ENCODE results near the gene NR4A1. TPM values are rescaled to one million over a fixed set of nuclear protein-coding genes. Genes with fewer than 3 reads are reported as not detected.

NR4A1 gene
- total RNA-seq, 4 donors from 2014 or later = 390 to 1,252 (median 718) TPM

- TF ChIP-seq CTCF (IDR thresholded peaks at IDR 0.05) (no peak), EP300 (IDR thresholded peaks at IDR 0.05) (no peak), POLR2A (IDR thresholded peaks at IDR 0.05) (no peak)
- Histone ChIP-seq H3K4me3 (peak overlapping the region in 2 of 4 donors; percentile 39 to 44), H3K27me3 (no peaks in the 10 kb centered on the region), H3K4me1 (peaks cover 0 to 38% (median 18%) of the 10 kb centered on the region in 4 donors), H3K9me3 (no peaks in the 10 kb centered on the region), H3K36me3 (no peaks in the 10 kb centered on the region), H3K27ac (peak overlapping the region; percentile 58 to 89 (median 84))
- WGBS, 2 donors = 72 to 76% methylated on average over 15 of the region's 15 CpGs
- no peak for DNase-seq (ENCODE audit: low spot score in 2 of 2)
Observed at GRCh38 chr12:52024845-52025230, 26.4 kb upstream of the NR4A1 start.

GRCh38 chr12:52026263-52026662 lies 25.0 kb upstream of the NR4A1 start:
- Histone ChIP-seq H3K4me1 (peaks cover 0 to 34% (median 18%) of the 10 kb centered on the region in 4 donors), H3K9me3 (no peaks in the 10 kb centered on the region), H3K27ac (peak overlapping the region in 3 of 4 donors; percentile 58 to 88 (median 79)), H3K4me3 (no peak overlapping the region), H3K27me3 (no peaks in the 10 kb centered on the region), H3K36me3 (no peaks in the 10 kb centered on the region)
- TF ChIP-seq POLR2A (IDR thresholded peaks at IDR 0.05) (no peak), CTCF (IDR thresholded peaks at IDR 0.05) (no peak), EP300 (IDR thresholded peaks at IDR 0.05) (no peak)
- DNase-seq (ENCODE audit: low spot score in 2 of 2) = no peak
- WGBS, 2 donors = 55 to 63% methylated on average over 5 of the region's 5 CpGs

- DNase-seq (ENCODE audit: low spot score in 2 of 2) = no peak
- TF ChIP-seq EP300 (IDR thresholded peaks at IDR 0.05) (no peak), CTCF (IDR thresholded peaks at IDR 0.05) (no peak), POLR2A (IDR thresholded peaks at IDR 0.05) (no peak)
- H3K36me3 ChIP-seq = no peaks in the 10 kb centered on the region
- 70 to 73% methylated on average over 7 to 9 of the region's 12 CpGs for WGBS, 2 donors
- no peak overlapping the region for H3K4me3 ChIP-seq
- no peaks in the 10 kb centered on the region for H3K9me3 ChIP-seq
- H3K4me1 ChIP-seq = peaks cover 4 to 39% (median 20%) of the 10 kb centered on the region in 4 donors
- H3K27ac ChIP-seq = peak overlapping the region in 1 of 4 donors; percentile 88
- no peaks in the 10 kb centered on the region for H3K27me3 ChIP-seq
Observed at GRCh38 chr12:52027085-52027843, 24.0 kb upstream of the NR4A1 start.

GRCh38 chr12:52029685-52030084 lies 21.6 kb upstream of the NR4A1 start:
- TF ChIP-seq POLR2A (IDR thresholded peaks at IDR 0.05) = no peak
- no peak for TF ChIP-seq EP300 (IDR thresholded peaks at IDR 0.05)
- TF ChIP-seq CTCF (IDR thresholded peaks at IDR 0.05) = no peak
- no peaks in the 10 kb centered on the region for H3K36me3 ChIP-seq
- no peak for DNase-seq (ENCODE audit: low spot score in 2 of 2)
- no peaks in the 10 kb centered on the region for H3K9me3 ChIP-seq
- H3K27ac ChIP-seq = peak overlapping the region in 1 of 4 donors; percentile 10
- H3K27me3 ChIP-seq = no peaks in the 10 kb centered on the region
- H3K4me1 ChIP-seq = peaks cover 4 to 37% (median 22%) of the 10 kb centered on the region in 4 donors
- WGBS, 2 donors = 43 to 53% methylated on average over 4 of the region's 4 CpGs
- H3K4me3 ChIP-seq = no peak overlapping the region

- Histone ChIP-seq H3K27ac (peak overlapping the region; percentile 87 to 99 (median 93)), H3K9me3 (no peaks in the 10 kb centered on the region), H3K36me3 (no peaks in the 10 kb centered on the region), H3K4me3 (peak overlapping the region; percentile 18 to 44 (median 28)), H3K27me3 (no peaks in the 10 kb centered on the region), H3K4me1 (peaks cover 4 to 46% (median 26%) of the 10 kb centered on the region in 4 donors)
- DNase-seq (ENCODE audit: low spot score in 2 of 2) = peak; percentile 80 to 95
- TF ChIP-seq EP300 (IDR thresholded peaks at IDR 0.05) = no peak
- TF ChIP-seq POLR2A (IDR thresholded peaks at IDR 0.05) = no peak
- TF ChIP-seq CTCF (IDR thresholded peaks at IDR 0.05) = no peak
- WGBS, 2 donors = 5 to 7% methylated on average over 5 of the region's 5 CpGs
Observed at GRCh38 chr12:52032446-52032803, 18.8 kb upstream of the NR4A1 start.
